Activated CD4-positive, alpha-beta T cell treated with anti-CD3 and anti-CD28 coated beads, Interleukin-2, amount 50 U/mL, for 48 hours (primary cell): Measurements from ENCODE around the gene SEMA3C.

ENCODE experiments used
- DNase-seq, 2 experiments: peaks; one replicate each; pipeline ENCODE4 v3.0.0-alpha.2; 2020

SEMA3C gene

GRCh38 chr7:80847027-80847426 lies 71.8 kb downstream of the SEMA3C start:
- DNase-seq, result no peak

DNA sequence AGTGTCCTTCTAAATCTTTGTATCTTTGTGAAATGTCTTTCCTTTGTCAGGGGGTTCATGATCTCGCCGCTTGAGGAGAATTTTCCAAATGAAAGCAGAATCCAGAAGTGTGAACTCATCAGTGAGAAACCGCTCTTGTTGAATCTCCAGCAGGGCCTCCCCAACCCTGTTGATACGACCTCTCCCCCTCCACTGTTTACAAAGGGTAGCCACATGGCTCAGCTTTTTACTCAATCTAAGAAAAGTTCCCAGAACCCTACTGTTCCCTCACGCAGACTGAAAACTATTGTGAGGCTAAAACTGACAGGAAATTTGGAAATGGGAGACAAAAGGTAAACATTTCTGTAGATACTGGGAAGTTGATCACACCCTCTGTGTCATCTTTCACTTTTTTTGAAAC lies 73.9 kb downstream of the SEMA3C start:
- no peak for DNase-seq

DNA sequence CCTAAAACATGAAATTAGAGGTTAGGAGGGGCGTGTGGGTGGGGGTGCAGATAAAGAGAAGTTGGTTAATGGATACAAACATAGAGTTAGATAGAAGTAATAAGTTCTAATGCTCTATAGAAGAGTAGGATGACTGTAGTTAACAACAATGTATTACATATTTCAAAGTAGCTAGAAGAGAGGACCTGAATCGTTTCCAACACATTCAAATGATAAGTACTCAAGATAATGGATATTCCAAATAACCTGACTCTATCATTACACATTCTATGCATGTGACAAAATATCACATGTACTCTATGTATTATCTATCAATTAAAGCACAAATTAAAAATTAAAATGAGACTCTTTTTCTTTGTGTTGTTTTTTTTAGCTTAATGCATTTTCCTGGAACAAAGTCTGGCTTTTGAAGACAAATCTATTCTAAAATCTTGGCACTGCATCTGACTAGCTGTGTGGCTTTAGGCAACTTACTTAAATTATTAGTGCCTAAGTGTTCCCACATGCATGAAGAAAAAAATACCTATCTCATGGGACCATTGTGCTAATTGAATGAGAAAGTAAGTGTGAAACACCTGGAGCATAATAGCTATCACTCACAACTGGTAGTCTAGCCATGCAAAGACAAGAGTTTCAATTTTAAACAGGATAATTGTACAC lies 75.7 kb downstream of the SEMA3C start:
- DNase-seq, result no peak

GRCh38 chr7:80842022-80842790 lies 76.6 kb downstream of the SEMA3C start:
- no peak for DNase-seq

GRCh38 chr7:80841423-80841955 lies 77.4 kb downstream of the SEMA3C start:
- no peak for DNase-seq

DNA sequence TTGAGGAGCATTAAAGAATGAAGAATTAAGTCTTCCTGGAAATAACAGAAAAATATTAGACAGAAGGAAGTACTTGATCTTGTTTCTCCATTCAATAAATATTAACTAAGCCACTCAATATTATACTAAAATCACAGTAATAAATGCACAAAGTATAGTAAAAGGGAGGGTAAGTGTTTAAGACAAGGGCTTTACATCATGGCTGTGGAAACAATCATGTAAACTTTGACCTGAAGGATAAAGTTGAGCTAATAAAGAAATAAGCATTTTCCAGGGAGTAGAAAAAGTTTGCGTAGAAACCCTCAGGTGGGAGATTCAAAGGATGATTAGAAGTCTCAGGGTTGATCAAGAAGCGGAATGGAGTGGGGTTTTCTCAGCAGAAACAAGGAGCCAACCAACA lies 78.2 kb downstream of the SEMA3C start:
- no peak for DNase-seq

DNA sequence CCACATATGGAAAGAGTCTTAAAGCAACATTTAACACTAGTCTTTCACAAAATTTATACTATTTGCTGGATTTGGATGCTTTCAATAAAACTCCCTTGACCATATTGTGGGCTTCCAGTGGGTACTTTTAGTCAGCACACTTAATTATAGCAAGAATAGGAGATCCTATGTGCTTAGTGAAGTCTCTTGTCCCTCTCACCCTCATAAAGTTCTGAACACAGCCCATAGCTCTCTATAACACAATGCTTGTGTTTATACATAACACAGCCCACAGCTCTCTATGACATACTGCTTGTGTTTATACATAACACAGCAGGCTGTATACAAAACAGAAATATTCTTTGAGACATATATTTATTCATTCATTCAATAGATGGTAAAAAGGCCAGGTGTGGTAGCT lies 79.0 kb downstream of the SEMA3C start:
- DNase-seq, result no peak

DNA sequence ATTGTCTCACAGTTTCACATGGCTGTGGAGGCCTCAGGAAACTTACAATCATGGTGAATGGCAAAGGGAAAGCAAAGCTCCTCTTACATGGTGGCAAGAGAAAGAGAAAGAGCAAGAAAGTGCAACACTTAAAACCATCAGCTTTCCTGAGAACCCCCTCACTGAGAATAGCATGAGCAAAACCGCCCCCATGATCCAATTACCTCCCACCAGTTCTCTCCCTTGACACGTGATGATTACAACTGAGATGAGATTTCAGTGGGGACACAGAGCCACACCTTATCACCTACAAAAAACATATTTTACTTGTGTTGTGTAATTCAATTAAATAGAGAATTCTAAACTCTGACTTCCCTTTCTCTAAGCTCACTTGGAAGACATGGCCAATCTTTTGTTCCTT lies 80.2 kb downstream of the SEMA3C start:
- DNase-seq, result no peak

DNA sequence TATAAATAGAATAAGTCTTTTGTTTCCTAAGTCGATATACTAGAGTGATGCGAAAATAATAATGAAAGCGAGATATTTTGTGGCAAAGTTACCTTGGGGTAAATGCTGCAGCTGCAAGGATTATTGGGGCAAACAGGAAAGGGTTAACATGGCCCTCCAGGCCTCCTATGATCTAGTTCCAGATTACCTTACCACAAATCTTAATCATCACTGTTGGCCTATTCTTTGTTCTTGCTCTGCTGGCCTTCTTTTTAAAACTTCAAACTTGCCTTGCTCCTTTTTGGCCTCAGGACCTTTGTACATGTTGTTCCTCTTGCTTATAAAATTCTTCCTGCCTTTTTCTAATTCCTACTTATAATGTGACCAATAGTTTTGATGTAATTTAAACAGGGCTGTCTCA lies 81.5 kb downstream of the SEMA3C start:
- no peak for DNase-seq

GRCh38 chr7:80835251-80835650 lies 83.6 kb downstream of the SEMA3C start:
- no peak for DNase-seq

- DNase-seq, result no peak
These were observed 85.3 kb downstream of the SEMA3C start for GRCh38 chr7:80833289-80834268.

- DNase-seq, result no peak
These were observed 86.8 kb downstream of the SEMA3C start for GRCh38 chr7:80832006-80832405.

DNA sequence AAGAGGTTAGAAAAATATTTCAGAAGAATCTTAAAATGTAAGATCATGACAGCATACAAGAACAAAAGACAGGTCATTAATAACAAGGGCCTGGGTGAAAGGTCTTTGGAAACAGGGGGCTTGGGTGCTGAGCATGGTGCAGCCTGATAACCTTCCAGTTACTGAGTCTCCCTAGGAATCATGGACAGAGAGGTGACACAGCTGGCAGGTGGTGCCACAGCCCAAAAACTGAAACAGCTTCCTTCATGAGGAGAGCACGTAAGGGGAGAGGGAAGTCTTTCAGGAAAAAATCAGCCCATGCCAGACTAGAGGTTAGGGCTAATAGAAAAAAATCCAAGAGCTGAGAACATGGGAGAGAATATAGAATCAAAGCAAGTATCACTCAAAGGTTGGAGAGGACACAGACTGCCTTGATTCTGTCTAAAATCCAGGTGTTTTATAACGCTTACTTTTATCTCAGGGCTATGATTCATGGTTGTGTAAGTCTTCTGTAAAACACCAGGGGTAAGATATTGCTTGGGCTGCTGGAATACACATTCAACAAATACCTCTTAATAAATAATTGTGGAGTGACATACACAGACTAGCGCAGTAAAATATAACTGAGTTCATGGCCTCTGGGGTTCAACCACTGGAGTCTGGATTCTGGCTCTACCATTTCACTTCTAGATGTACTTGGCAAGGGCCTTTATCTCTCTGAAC lies 88.1 kb downstream of the SEMA3C start:
- DNase-seq, result no peak

GRCh38 chr7:80830010-80830409 lies 88.8 kb downstream of the SEMA3C start:
- no peak for DNase-seq

- DNase-seq, result no peak
These were observed 89.3 kb downstream of the SEMA3C start for GRCh38 chr7:80829527-80829926.

- no peak for DNase-seq
These were observed 91.6 kb downstream of the SEMA3C start for GRCh38 chr7:80827239-80827633.

GRCh38 chr7:80826520-80827238 lies 92.2 kb downstream of the SEMA3C start:
- DNase-seq, result no peak

- DNase-seq, result no peak
These were observed 93.4 kb downstream of the SEMA3C start for GRCh38 chr7:80825499-80825898.

- no peak for DNase-seq
These were observed 94.6 kb downstream of the SEMA3C start for GRCh38 chr7:80824253-80824652.

DNA sequence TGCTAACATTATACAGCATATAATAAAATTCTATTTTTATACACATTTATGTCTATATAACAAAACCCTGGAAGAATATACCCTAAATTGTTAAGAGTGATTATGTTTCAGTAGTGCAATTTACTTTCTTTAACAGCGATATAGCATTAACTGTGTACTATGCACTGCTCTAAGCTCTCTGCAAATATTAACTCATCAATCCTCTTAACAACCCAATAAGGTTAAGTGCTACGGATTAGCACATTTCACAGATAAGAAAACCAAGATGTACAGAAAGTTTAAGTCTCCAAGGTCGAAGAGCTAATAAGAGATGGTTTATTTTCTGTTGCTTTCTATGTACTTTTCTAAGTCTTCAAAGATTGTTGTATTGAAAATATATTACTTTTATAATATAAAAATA lies 95.8 kb downstream of the SEMA3C start:
- no peak for DNase-seq

- DNase-seq, result no peak
These were observed 97.0 kb downstream of the SEMA3C start for GRCh38 chr7:80821771-80822319.

DNA sequence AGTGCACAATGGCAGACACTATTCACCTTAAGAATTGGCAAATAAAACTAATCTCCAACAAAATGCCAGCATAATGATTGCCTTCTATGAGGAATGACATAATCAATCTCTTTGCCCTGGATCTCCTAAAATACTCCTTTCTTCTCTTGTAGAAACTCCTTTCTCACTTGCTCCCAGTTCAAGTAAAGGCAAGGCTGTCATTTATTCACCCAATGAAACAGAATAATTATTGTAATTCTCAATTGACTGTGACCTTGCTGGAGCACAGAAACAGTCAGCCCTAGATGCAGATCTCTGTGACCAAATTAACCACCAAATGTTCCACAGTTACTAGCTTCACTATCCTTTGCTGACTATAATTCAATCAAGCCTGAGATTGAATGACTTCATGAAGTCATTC lies 99.3 kb downstream of the SEMA3C start:
- DNase-seq, result no peak
